K562 (cell line): ENCODE measurements around the gene TNF. TPM values are rescaled to one million over a fixed set of nuclear protein-coding genes. Genes with fewer than 3 reads are reported as not detected.

ENCODE experiments used
- AFF1 ChIP-seq, 2 experiments: fragments of 450-650 bp; IDR thresholded peaks; 2 replicates each; pipeline ENCODE4 v1.6.1; 2018; ENCODE audit warnings: mild to moderate bottlenecking in 2 of 2, low read depth in 1 of 2; ENCODE audit not compliant: partially characterized antibody in 2 of 2
- ATF6 ChIP-seq: sonication (generic); formaldehyde crosslinking; IDR thresholded peaks from 2 replicates; pipeline ENCODE4 v1.4.0; 2020; ENCODE audit warnings: mild to moderate bottlenecking, missing genetic modification reagents
- ESRRA ChIP-seq: fragments of 450-650 bp; IDR thresholded peaks from 2 replicates; pipeline ENCODE4 v1.6.1; 2014; ENCODE audit warnings: low read depth, mild to moderate bottlenecking, moderate library complexity, borderline replicate concordance
- HBP1 ChIP-seq: fragments of 450-650 bp; formaldehyde crosslinking; IDR thresholded peaks from 2 replicates; pipeline ENCODE4 v1.4.0; 2022; ENCODE audit warnings: missing genetic modification characterization
- HMG20B ChIP-seq: fragments of 250-450 bp; sonication (Bioruptor Pico); IDR thresholded peaks from 2 replicates; pipeline ENCODE4 v1.5.0; 2021; ENCODE audit warnings: mild to moderate bottlenecking
- KLF6 ChIP-seq: fragments of 250-450 bp; sonication (Bioruptor Pico); IDR thresholded peaks from 2 replicates; pipeline ENCODE4 v1.4.0; 2020; ENCODE audit warnings: mild to moderate bottlenecking, moderate library complexity, borderline replicate concordance
- LEF1 ChIP-seq: fragments of 450-650 bp; IDR thresholded peaks from 2 replicates; pipeline ENCODE4 v1.6.1; 2016; ENCODE audit warnings: mild to moderate bottlenecking
- NR2F6 ChIP-seq: fragments of 450-650 bp; formaldehyde crosslinking; IDR thresholded peaks from 2 replicates; pipeline ENCODE4 v1.4.0; 2020; ENCODE audit warnings: mild to moderate bottlenecking
- PURB ChIP-seq: sonication (generic); formaldehyde crosslinking; IDR thresholded peaks from 2 replicates; pipeline ENCODE4 v1.9.0; 2021; ENCODE audit warnings: low read depth, mild to moderate bottlenecking, missing genetic modification reagents
- RFX1 ChIP-seq: fragments of 450-650 bp; IDR thresholded peaks from 2 replicates; pipeline ENCODE4 v1.6.1; 2016; ENCODE audit warnings: mild to moderate bottlenecking, moderate library complexity
- ZBTB49 ChIP-seq: sonication (generic); formaldehyde crosslinking; IDR thresholded peaks from 2 replicates; pipeline ENCODE4 v1.8.0; 2022; ENCODE audit warnings: missing genetic modification reagents, mild to moderate bottlenecking, borderline replicate concordance
- ZNF224 ChIP-seq: sonication (generic); formaldehyde crosslinking; IDR thresholded peaks from 2 replicates; pipeline ENCODE4 v1.8.0; 2022; ENCODE audit warnings: mild to moderate bottlenecking, missing genetic modification reagents
- ZNF282 ChIP-seq: sonication (generic); formaldehyde crosslinking; IDR thresholded peaks from 2 replicates; pipeline ENCODE4 v1.8.1; 2023; ENCODE audit warnings: missing genetic modification reagents
- ZNF436 ChIP-seq: fragments of 250-450, 450-650 bp; sonication (Bioruptor Pico); formaldehyde crosslinking; IDR thresholded peaks from 2 replicates; pipeline ENCODE4 v1.7.0; 2020; ENCODE audit warnings: mild to moderate bottlenecking
- ZNF511 ChIP-seq: sonication (generic); formaldehyde crosslinking; IDR thresholded peaks from 2 replicates; pipeline ENCODE4 v1.8.0; 2022; ENCODE audit warnings: mild to moderate bottlenecking, missing genetic modification reagents
- ZNF778 ChIP-seq: fragments of 450-650 bp; formaldehyde crosslinking; IDR thresholded peaks from 2 replicates; pipeline ENCODE4 v1.4.0; 2020; ENCODE audit warnings: mild to moderate bottlenecking, moderate library complexity
- polyA plus RNA-seq, 8 experiments: library from polyadenylated mRNA; depleted of rRNA in 4 of 8; stranded (reverse) in 5 of 8; unstranded in 3 of 8; fragments of >200 nt; fragmentation: Nextera tagmentation in 2 of 8; fragmentation: Illumina TruSeq in 1 of 8; extraction: Ambion mirVana in 2 of 8; extraction: Trizol in 1 of 8; gene quantifications; 2 replicates each; pipeline versions ENCODE4 v1.2.1 to v1.2.3, GENCODE V29; 2011 to 2014; ENCODE audit warnings: inconsistent platforms in 1 of 8, missing spikeins in 1 of 8
- total RNA-seq, 7 experiments: library from RNA; depleted of rRNA in 6 of 7; stranded (reverse); fragments of >200 nt in 6 of 7; fragmentation: Illumina TruSeq in 2 of 7; extraction: Trizol in 2 of 7; gene quantifications; 2 replicates each; pipeline versions ENCODE4 v1.2.1 to v1.2.3, GENCODE V29; 2011 to 2021; ENCODE audit warnings: low replicate concordance in 1 of 7

Gene TNF
- total and polyA plus RNA-seq, 9 of the 15 experiments (the other 6 are each of a cell fraction or from before 2014, with no cell fraction given): 0.08 to 0.40 TPM; not detected in 7

- TF ChIP-seq ZBTB49 (CRISPR knock-in tag): no peak
- no peak for TF ChIP-seq PURB (CRISPR knock-in tag)
- 0 out of 2 replicates have a peak, but pooled peaks have one; percentile 9 for TF ChIP-seq ZNF511 (CRISPR knock-in tag)
- TF ChIP-seq AFF1 (IDR thresholded peaks at IDR 0.05; ENCODE audit: low read depth in 1 of 2, partially characterized antibody in 2 of 2): peak; percentile 42 to 60
- TF ChIP-seq HMG20B: no peak
- TF ChIP-seq ZNF224 (CRISPR knock-in tag): no peak
- no peak for TF ChIP-seq ZNF282 (CRISPR knock-in tag)
- TF ChIP-seq ZNF778 (CRISPR knock-in tag): no peak
- peak; percentile 7; the same call in 1 of the 2 replicates for TF ChIP-seq NR2F6 (CRISPR knock-in tag)
- TF ChIP-seq ESRRA: peak; percentile 69; the same call in 1 of the 2 replicates
- TF ChIP-seq KLF6 (CRISPR knock-in tag): peak; percentile 92
- no peak for TF ChIP-seq ZNF436 (CRISPR knock-in tag)
- TF ChIP-seq RFX1: no peak
- 0 out of 2 replicates have a peak, but pooled peaks have one; percentile 64 for TF ChIP-seq HBP1 (CRISPR knock-in tag)
- TF ChIP-seq ATF6 (CRISPR knock-in tag): 0 out of 2 replicates have a peak, but pooled peaks have one; percentile 45
- TF ChIP-seq LEF1: 0 out of 2 replicates have a peak, but pooled peaks have one; percentile 8
Measured at GRCh38 chr6:31546958-31547726, 28.2 kb upstream of the TNF start, which contains the start of gene NFKBIL1 (continued).
